ENCODE results near the gene SARM1.
"Not testable (repeated sequence)": the region's sequence is repeated elsewhere in the genome, so short reads cannot be mapped to it uniquely, and the experiment has no call there.

The SARM1 gene

GRCh38 chr17:28426081-28426519, 54.6 kb downstream of the SARM1 start:
- no peak for DNase-seq (ENCODE audit: low read depth)

- peak; percentile 72 for DNase-seq (ENCODE audit: low read depth)
Observed at GRCh38 chr17:28427371-28427770, 55.9 kb downstream of the SARM1 start.

- not testable (repeated sequence) for DNase-seq (ENCODE audit: low read depth)
Observed at GRCh38 chr17:28427982-28428381, 56.5 kb downstream of the SARM1 start.

GRCh38 chr17:28433721-28434120, 62.2 kb downstream of the SARM1 start:
- no peak for DNase-seq (ENCODE audit: low read depth)

- DNase-seq (ENCODE audit: low read depth), result not testable (repeated sequence)
Observed at GRCh38 chr17:28434326-28434725, 62.8 kb downstream of the SARM1 start.

GRCh38 chr17:28443901-28444638, 72.6 kb downstream of the SARM1 start:
- no peak for DNase-seq (ENCODE audit: low read depth)

GRCh38 chr17:28446716-28447395, 75.4 kb downstream of the SARM1 start:
- DNase-seq (ENCODE audit: low read depth), result no peak

GRCh38 chr17:28447396-28447760, 75.9 kb downstream of the SARM1 start:
- no peak for DNase-seq (ENCODE audit: low read depth)

- no peak for DNase-seq (ENCODE audit: low read depth)
Observed at GRCh38 chr17:28449859-28450258, 78.4 kb downstream of the SARM1 start.
